Astrocyte (in vitro differentiated cells and primary cell): ENCODE measurements around the gene TP73. TPM values are rescaled to one million over a fixed set of nuclear protein-coding genes. Genes with fewer than 3 reads are reported as not detected.

Experiments used
- DNase-seq: peaks from one replicate; pipeline ENCODE4 v3.0.0-alpha.2; 2010; ENCODE audit warnings: low read depth
- FAIRE-seq: peaks from 2 replicates; lab custom pipeline; 2011; peaks lifted over from hg19 to GRCh38; lab: Jason Lieb, UNC
- H2AFZ ChIP-seq: 2 replicates; pipeline ENCODE4 v1.6.0; 2012; ENCODE audit warnings: low read depth, low read length, inconsistent platforms
- H3K27ac ChIP-seq: 2 replicates; pipeline ENCODE4 v1.5.1; 2011; ENCODE audit warnings: low read depth, low read length, inconsistent platforms
- H3K27me3 ChIP-seq: 2 replicates; pipeline ENCODE4 v1.6.0; 2011; ENCODE audit warnings: low read length, inconsistent platforms; ENCODE audit not compliant: insufficient read depth
- H3K36me3 ChIP-seq: 2 replicates; pipeline ENCODE4 v1.5.1; 2011; ENCODE audit warnings: low read length, inconsistent platforms; ENCODE audit not compliant: insufficient read depth
- H3K4me1 ChIP-seq: 2 replicates; pipeline ENCODE4 v1.5.1; 2011; ENCODE audit warnings: low read length, inconsistent platforms; ENCODE audit not compliant: insufficient read depth
- H3K4me2 ChIP-seq: 2 replicates; pipeline ENCODE4 v1.6.0; 2012; ENCODE audit warnings: low read length, inconsistent platforms
- H3K4me3 ChIP-seq: 2 replicates; pipeline ENCODE4 v1.5.1; 2011; ENCODE audit warnings: low read depth, mild to moderate bottlenecking, low read length, inconsistent platforms; ENCODE audit not compliant: insufficient read depth
- H3K79me2 ChIP-seq: 2 replicates; pipeline ENCODE4 v1.6.0; 2012; ENCODE audit warnings: mild to moderate bottlenecking, low read length, inconsistent platforms; ENCODE audit not compliant: insufficient read depth
- H3K9ac ChIP-seq: 2 replicates; pipeline ENCODE4 v1.6.0; 2012; ENCODE audit warnings: mild to moderate bottlenecking, low read length, inconsistent platforms
- H3K9me3 ChIP-seq: 2 replicates; pipeline ENCODE4 v1.5.1; 2012; ENCODE audit warnings: low read depth, mild to moderate bottlenecking, low read length, inconsistent platforms; ENCODE audit not compliant: insufficient read depth
- H4K20me1 ChIP-seq: 2 replicates; pipeline ENCODE4 v1.6.0; 2012; ENCODE audit warnings: low read length, inconsistent platforms; ENCODE audit not compliant: insufficient read depth
- H3K27ac Mint-ChIP-seq: one replicate; pipeline ENCODE4 v1.8.0; 2021; ENCODE audit warnings: mild to moderate bottlenecking, mixed read lengths; ENCODE audit not compliant: unreplicated experiment
- H3K27me3 Mint-ChIP-seq: one replicate; pipeline ENCODE4 v1.8.0; 2021; ENCODE audit warnings: low read depth, mixed read lengths; ENCODE audit not compliant: unreplicated experiment
- H3K36me3 Mint-ChIP-seq: one replicate; pipeline ENCODE4 v1.8.0; 2021; ENCODE audit warnings: low read depth, mixed read lengths; ENCODE audit not compliant: unreplicated experiment
- H3K4me1 Mint-ChIP-seq: one replicate; pipeline ENCODE4 v1.8.0; 2021; ENCODE audit warnings: low read depth, mixed read lengths; ENCODE audit not compliant: unreplicated experiment
- H3K4me3 Mint-ChIP-seq: one replicate; pipeline ENCODE4 v1.8.0; 2021; ENCODE audit warnings: mild to moderate bottlenecking, moderate library complexity, mixed read lengths; ENCODE audit not compliant: unreplicated experiment
- H3K9me3 Mint-ChIP-seq: one replicate; pipeline ENCODE4 v1.8.0; 2021; ENCODE audit warnings: mild to moderate bottlenecking, mixed read lengths; ENCODE audit not compliant: unreplicated experiment
- CTCF ChIP-seq: IDR thresholded peaks from 2 replicates; pipeline ENCODE4 v1.5.1; 2011; ENCODE audit warnings: low read depth, mild to moderate bottlenecking, inconsistent platforms, low read length, moderate library complexity; ENCODE audit not compliant: insufficient read depth
- EZH2 ChIP-seq: IDR thresholded peaks from 2 replicates; pipeline ENCODE4 v1.6.1; 2012; ENCODE audit warnings: mild to moderate bottlenecking, low read length, inconsistent platforms; ENCODE audit not compliant: insufficient read depth
- total RNA-seq: library from RNA; stranded (reverse); gene quantifications from 2 replicates; pipeline ENCODE4 v1.2.1, GENCODE V29; 2021

The TP73 gene
- total RNA-seq, 1 donor from 2014 or later = 0.18 TPM

- no peak overlapping the region for H3K9ac ChIP-seq
- no peak overlapping the region for H2AFZ ChIP-seq
- TF ChIP-seq CTCF = no peak
- no peak for TF ChIP-seq EZH2
- peaks cover 24% of the 10 kb centered on the region for H3K27me3 Mint-ChIP-seq
- no peaks in the 10 kb centered on the region for H3K9me3 ChIP-seq
- H3K4me3 Mint-ChIP-seq = no peak overlapping the region
- DNase-seq = no peak
- no peak for FAIRE-seq
- peaks cover 2% of the 10 kb centered on the region for H3K4me1 Mint-ChIP-seq
- no peaks in the 10 kb centered on the region for H3K79me2 ChIP-seq
- H3K4me3 ChIP-seq = no peak overlapping the region
- H4K20me1 ChIP-seq = no peaks in the 10 kb centered on the region
- peaks cover 4% of the 10 kb centered on the region for H3K27me3 ChIP-seq
- no peak overlapping the region for H3K27ac Mint-ChIP-seq
- H3K4me1 ChIP-seq = peaks cover 7% of the 10 kb centered on the region
- no peak overlapping the region for H3K27ac ChIP-seq
- no peak overlapping the region for H3K4me2 ChIP-seq
- no peaks in the 10 kb centered on the region for H3K36me3 Mint-ChIP-seq
- H3K9me3 Mint-ChIP-seq = no peaks in the 10 kb centered on the region
- no peaks in the 10 kb centered on the region for H3K36me3 ChIP-seq
Observed at GRCh38 chr1:3768811-3769390, 116.6 kb downstream of the TP73 start.

- H4K20me1 ChIP-seq = no peaks in the 10 kb centered on the region
- H3K27me3 ChIP-seq = peaks cover 3% of the 10 kb centered on the region
- TF ChIP-seq EZH2 = no peak
- no peak for TF ChIP-seq CTCF
- H3K4me3 ChIP-seq = no peak overlapping the region
- H3K27ac ChIP-seq = no peak overlapping the region
- no peaks in the 10 kb centered on the region for H3K79me2 ChIP-seq
- no peaks in the 10 kb centered on the region for H3K36me3 ChIP-seq
- FAIRE-seq (no peak), DNase-seq (no peak)
- Mint-ChIP-seq H3K9me3 (no peaks in the 10 kb centered on the region), H3K27me3 (peaks cover 17% of the 10 kb centered on the region), H3K4me3 (no peak overlapping the region), H3K36me3 (no peaks in the 10 kb centered on the region), H3K27ac (no peak overlapping the region), H3K4me1 (peaks cover 6% of the 10 kb centered on the region)
- H2AFZ ChIP-seq = no peak overlapping the region
- H3K9ac ChIP-seq = no peak overlapping the region
- H3K4me2 ChIP-seq = no peak overlapping the region
- no peaks in the 10 kb centered on the region for H3K9me3 ChIP-seq
- peaks cover 11% of the 10 kb centered on the region for H3K4me1 ChIP-seq
Observed at GRCh38 chr1:3770047-3770765, 117.9 kb downstream of the TP73 start.
